K562 (cell line): ENCODE measurements around the gene SLC25A42. TPM values are rescaled to one million over a fixed set of nuclear protein-coding genes. Genes with fewer than 3 reads are reported as not detected.

Source experiments
- CCAR2 ChIP-seq: fragments of 200-400 bp; formaldehyde crosslinking; IDR thresholded peaks from 2 replicates; pipeline ENCODE4 v1.6.1; 2017; ENCODE audit warnings: mild to moderate bottlenecking, low read depth, low read length
- HCFC1 ChIP-seq: IDR thresholded peaks from 2 replicates; pipeline ENCODE4 v1.6.1; 2012; ENCODE audit warnings: low read depth, low read length, improper control_type of control experiment
- JUN ChIP-seq, 2 experiments: sonication (generic) in 1 of 2; formaldehyde crosslinking in 1 of 2; IDR thresholded peaks; 2 replicates each; pipeline versions ENCODE4 v1.6.1 to v1.8.0; 2012 to 2022; ENCODE audit warnings: borderline replicate concordance in 2 of 2, mild to moderate bottlenecking in 2 of 2, improper control_type of control experiment in 1 of 2, low read depth in 1 of 2, low read length in 1 of 2, missing genetic modification reagents in 1 of 2
- KDM2B ChIP-seq: fragments of 250-450 bp; sonication (Bioruptor Pico); IDR thresholded peaks from 2 replicates; pipeline ENCODE4 v1.8.0; 2021; ENCODE audit warnings: mild to moderate bottlenecking, moderate library complexity
- KLF10 ChIP-seq: fragments of 250-450 bp; sonication (Bioruptor Pico); IDR thresholded peaks from 2 replicates; pipeline ENCODE4 v1.6.1; 2021; ENCODE audit warnings: matching md5 sums
- MITF ChIP-seq: IDR thresholded peaks from 2 replicates; pipeline ENCODE4 v1.6.1; 2014; ENCODE audit warnings: antibody characterized with exemption
- polyA plus RNA-seq, 8 experiments: library from polyadenylated mRNA; depleted of rRNA in 4 of 8; stranded (reverse) in 5 of 8; unstranded in 3 of 8; fragments of >200 nt; fragmentation: Nextera tagmentation in 2 of 8; fragmentation: Illumina TruSeq in 1 of 8; extraction: Ambion mirVana in 2 of 8; extraction: Trizol in 1 of 8; gene quantifications; 2 replicates each; pipeline versions ENCODE4 v1.2.1 to v1.2.3, GENCODE V29; 2011 to 2014; ENCODE audit warnings: inconsistent platforms in 1 of 8, missing spikeins in 1 of 8
- total RNA-seq, 7 experiments: library from RNA; depleted of rRNA in 6 of 7; stranded (reverse); fragments of >200 nt in 6 of 7; fragmentation: Illumina TruSeq in 2 of 7; extraction: Trizol in 2 of 7; gene quantifications; 2 replicates each; pipeline versions ENCODE4 v1.2.1 to v1.2.3, GENCODE V29; 2011 to 2021; ENCODE audit warnings: low replicate concordance in 1 of 7
- TF ChIP-seq, protein P1 (sequence below), 2 experiments: fragments of 450-650 bp in 1 of 2; sonication (generic) in 1 of 2; formaldehyde crosslinking in 1 of 2; IDR thresholded peaks; 2 replicates each; pipeline versions ENCODE4 v1.7.1 to v1.9.0; 2016 to 2022; ENCODE audit warnings: inconsistent platforms in 1 of 2, mild to moderate bottlenecking in 1 of 2, missing genetic modification reagents in 1 of 2

Gene SLC25A42
- total and polyA plus RNA-seq, 9 of the 15 experiments (the other 6 are each of a cell fraction or from before 2014, with no cell fraction given), result 0.59 to 32.2 (median 14.1) TPM

GRCh38 chr19:19034204-19034624 lies 29.6 kb upstream of the SLC25A42 start (continued):
- TF ChIP-seq JUN (IDR thresholded peaks at IDR 0.05; ENCODE audit: borderline replicate concordance, low read depth, low read length) (peak; percentile 13; the same call in 1 of the 2 replicates), JUN (CRISPR knock-in tag; IDR thresholded peaks at IDR 0.05; ENCODE audit: borderline replicate concordance) (no peak), HCFC1 (no peak), CCAR2 (no peak), MITF (0 out of 2 replicates have a peak, but pooled peaks have one; percentile 25), KLF10 (CRISPR knock-in tag) (no peak), KDM2B (CRISPR knock-in tag) (no peak)
- TF ChIP-seq, protein P1, sequence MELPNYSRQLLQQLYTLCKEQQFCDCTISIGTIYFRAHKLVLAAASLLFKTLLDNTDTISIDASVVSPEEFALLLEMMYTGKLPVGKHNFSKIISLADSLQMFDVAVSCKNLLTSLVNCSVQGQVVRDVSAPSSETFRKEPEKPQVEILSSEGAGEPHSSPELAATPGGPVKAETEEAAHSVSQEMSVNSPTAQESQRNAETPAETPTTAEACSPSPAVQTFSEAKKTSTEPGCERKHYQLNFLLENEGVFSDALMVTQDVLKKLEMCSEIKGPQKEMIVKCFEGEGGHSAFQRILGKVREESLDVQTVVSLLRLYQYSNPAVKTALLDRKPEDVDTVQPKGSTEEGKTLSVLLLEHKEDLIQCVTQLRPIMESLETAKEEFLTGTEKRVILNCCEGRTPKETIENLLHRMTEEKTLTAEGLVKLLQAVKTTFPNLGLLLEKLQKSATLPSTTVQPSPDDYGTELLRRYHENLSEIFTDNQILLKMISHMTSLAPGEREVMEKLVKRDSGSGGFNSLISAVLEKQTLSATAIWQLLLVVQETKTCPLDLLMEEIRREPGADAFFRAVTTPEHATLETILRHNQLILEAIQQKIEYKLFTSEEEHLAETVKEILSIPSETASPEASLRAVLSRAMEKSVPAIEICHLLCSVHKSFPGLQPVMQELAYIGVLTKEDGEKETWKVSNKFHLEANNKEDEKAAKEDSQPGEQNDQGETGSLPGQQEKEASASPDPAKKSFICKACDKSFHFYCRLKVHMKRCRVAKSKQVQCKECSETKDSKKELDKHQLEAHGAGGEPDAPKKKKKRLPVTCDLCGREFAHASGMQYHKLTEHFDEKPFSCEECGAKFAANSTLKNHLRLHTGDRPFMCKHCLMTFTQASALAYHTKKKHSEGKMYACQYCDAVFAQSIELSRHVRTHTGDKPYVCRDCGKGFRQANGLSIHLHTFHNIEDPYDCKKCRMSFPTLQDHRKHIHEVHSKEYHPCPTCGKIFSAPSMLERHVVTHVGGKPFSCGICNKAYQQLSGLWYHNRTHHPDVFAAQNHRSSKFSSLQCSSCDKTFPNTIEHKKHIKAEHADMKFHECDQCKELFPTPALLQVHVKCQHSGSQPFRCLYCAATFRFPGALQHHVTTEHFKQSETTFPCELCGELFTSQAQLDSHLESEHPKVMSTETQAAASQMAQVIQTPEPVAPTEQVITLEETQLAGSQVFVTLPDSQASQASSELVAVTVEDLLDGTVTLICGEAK (IDR thresholded peaks at IDR 0.05), result 0 out of 2 replicates have a peak, but pooled peaks have one; percentile 1
- TF ChIP-seq, protein P1 (CRISPR knock-in tag; IDR thresholded peaks at IDR 0.05), result no peak
